Middle frontal gyrus (tissue), 1 donor: Measurements from ENCODE around the gene TIMM17A.

ENCODE experiments used
- DNase-seq: peaks from one replicate; pipeline ENCODE4 v3.0.0-alpha.2; 2015; ENCODE audit warnings: low spot score; ENCODE audit errors: extremely low spot score

TIMM17A gene

DNA sequence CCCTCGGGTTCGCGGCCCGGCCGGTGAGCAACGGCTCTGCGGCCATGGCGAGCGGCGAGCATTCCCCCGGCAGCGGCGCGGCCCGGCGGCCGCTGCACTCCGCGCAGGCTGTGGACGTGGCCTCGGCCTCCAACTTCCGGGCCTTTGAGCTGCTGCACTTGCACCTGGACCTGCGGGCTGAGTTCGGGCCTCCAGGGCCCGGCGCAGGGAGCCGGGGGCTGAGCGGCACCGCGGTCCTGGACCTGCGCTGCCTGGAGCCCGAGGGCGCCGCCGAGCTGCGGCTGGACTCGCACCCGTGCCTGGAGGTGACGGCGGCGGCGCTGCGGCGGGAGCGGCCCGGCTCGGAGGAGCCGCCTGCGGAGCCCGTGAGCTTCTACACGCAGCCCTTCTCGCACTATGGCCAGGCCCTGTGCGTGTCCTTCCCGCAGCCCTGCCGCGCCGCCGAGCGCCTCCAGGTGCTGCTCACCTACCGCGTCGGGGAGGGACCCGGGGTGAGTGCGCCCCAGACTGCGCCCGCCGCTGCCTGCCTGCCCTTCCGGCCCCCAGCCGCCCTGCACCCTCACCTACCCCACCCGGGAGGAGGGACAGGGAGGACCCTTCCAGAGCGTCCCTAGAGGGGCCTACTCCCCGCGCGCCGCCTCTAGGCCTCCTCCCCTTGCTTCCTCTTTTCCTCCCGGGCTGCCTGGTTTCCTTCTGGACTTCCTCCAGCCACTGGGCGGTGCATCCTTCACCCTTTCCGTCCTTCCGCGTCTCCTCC is 27.5 kb downstream of the TIMM17A start, which contains the start of gene RNPEP:
RNPEP (plus strand) TSS at position 26 of the 757 bp plus-strand sequence; CDS start at position 45, 19 bp downstream.
- no peak for DNase-seq

DNA sequence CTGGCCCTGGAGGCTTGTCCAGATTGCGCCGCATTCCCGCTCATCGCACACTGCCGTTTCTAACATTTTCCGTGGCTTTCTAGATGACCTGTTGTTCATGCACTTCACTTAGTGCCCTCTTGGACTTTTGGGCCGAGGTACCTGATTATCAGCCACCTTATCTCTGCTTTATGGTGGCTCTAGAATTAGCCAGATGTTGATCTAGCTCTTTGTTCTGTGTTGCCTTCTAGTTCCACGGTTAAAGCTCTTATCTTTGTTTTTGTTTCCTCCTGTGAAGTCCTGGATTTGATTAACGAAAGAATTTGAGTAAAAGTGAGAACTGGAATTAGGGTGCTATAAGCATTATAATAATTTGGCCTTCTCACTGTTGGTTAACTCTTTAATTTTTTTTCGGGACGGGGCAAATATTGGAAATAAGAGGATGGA is 28.1 kb downstream of the TIMM17A start:
- DNase-seq: no peak

DNA sequence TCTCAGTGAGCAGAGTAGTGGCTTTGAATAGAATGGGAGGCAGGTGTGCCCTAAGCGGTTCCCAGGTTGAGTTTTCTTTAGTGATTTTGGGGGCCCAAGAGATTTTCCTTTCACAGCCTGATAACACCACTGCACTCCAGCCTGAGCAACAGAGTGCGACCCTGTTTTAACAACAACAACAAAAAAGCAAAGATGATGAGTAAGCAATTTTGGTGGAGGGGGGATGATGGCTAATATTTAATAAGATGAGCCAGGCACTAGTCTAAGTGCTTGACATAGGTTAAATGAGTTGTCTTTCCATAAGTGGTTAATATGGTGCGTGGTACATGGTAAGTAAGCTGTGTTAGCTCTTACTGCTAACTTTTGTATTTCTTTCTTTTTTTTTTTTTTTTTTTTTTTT is 29.1 kb downstream of the TIMM17A start:
- DNase-seq: no peak

DNA sequence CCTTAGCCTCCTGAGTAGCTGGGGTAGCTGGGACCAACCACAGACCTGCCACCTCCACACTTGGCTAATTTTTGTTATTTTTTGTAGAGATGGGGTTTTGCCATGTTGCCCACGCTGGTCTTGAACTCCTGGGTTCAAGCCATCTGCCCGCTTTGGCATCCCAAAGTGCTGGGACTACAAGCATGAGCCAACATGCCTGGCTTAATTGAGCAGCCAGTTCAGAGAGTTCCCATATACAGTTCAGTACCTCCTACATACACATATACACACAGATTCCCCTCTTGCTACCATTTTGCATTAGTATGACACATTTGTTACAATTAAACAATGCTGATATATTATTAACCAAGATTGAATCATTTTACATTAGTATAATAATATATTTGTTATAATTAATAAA is 30.1 kb downstream of the TIMM17A start:
- no peak for DNase-seq

DNA sequence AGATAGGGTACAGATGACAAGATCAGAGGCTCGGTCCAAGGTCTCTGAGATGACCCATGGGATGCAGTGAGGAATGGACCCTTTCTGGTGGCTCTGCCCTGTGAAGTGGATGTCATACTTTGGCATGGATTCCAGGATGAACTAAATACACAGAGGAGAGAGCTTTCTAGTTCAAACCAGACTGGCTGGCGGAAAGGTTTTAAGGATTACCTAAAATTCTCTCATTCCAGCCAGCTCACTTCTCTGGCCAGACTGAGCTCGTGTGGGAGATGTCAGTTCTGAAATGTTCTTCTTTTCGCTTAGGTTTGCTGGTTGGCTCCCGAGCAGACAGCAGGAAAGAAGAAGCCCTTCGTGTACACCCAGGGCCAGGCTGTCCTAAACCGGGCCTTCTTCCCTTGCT is 33.3 kb downstream of the TIMM17A start:
- DNase-seq: no peak

DNA sequence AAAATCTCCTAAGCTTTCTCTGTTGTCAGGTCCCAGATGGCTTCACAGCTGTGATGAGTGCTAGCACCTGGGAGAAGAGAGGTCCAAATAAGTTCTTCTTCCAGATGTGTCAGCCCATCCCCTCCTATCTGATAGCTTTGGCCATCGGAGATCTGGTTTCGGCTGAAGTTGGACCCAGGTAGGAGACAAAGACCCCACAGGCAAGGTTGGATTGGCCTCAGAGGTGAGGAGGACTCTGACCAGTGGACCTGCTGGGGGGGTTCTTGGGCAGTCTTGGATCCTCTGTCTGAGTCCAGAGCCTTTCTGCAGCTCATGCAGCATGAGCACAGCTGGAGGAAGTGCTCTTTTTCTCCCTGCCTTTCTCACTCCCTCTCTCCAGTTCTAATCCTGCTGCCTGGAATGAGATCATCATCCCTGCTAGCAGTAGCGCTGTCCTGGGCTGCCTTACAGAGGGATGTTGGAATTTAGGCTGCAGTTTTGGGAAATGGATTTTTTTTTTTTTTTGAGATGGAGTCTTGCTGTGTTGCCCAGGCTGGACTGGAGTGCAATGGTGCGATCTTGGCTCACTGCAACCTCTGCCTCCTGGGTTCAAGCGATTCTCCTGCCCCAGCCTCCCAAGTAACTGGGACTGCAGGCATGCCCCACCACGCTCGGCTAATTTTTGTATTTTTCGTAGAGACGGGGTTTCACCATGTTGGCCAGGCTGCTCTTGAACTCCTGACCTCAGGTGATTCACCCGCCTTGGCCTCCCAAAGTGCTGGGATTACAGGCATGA is 34.2 kb downstream of the TIMM17A start:
- DNase-seq: no peak

DNA sequence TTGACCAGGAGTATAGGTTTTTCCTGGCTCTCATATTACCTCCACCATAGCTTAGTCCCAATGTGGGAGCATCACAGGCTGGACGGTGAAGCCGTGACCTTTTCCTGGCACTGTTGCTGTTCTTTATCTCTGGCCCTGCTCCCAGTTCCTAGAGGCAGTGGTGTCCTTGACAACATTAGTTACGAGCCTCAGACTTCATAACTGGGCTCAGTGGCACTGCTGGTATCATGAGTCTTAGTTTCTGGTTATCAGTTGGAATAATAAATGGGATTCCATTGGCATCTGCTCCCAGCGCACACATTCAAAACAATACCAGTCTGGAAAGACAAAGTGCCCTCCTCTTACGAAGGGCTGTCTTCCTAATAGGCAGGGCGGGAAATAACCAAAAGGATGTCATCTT is 35.1 kb downstream of the TIMM17A start:
- no peak for DNase-seq

DNA sequence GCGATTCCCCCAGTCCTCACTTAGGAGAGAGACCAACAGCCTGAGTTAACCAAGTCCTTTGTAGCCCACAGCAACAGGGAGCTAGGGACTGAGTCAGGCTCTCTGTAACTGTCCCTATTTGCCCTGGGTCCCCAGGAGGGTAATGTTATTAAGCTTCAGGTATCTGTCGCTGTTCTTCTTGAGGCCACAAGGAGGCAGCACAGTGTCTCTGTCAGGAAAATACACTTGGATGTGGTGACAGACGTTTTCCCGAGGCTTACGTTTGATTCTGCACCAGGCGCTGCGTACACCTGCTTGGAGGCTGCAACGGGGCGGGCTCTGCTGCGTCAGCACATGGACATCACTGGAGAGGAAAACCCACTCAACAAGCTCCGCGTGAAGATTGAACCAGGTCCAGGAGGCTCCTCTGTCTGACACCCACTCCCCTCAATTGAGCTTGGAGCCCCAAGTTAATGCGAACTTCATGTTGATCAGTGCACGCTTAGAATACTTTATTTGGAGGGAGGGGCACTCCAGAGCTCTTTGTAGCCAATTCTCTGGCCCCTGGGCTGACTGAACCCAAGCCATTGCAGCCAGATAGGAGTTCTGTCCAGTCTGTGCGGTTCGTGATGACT is 44.4 kb downstream of the TIMM17A start:
- DNase-seq: no peak

DNA sequence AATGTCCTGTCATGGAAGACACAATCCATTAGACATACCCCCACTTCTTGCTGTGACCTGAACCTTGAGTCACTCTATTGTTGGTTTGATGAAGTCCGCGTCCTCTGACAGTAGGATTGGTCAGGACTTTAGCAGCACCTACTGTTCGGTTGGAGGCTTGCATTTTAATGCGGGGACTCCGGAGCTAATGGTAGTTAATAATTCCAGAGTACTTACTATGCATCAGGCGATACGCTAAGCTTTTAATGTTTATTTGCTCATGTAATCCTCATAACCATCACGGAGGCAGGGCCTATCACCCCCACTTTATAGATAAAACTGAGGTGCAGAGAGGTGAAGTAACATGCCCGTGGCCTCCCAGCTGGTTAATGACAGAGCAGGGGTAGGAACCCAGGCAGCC is 47.2 kb downstream of the TIMM17A start:
- no peak for DNase-seq

DNA sequence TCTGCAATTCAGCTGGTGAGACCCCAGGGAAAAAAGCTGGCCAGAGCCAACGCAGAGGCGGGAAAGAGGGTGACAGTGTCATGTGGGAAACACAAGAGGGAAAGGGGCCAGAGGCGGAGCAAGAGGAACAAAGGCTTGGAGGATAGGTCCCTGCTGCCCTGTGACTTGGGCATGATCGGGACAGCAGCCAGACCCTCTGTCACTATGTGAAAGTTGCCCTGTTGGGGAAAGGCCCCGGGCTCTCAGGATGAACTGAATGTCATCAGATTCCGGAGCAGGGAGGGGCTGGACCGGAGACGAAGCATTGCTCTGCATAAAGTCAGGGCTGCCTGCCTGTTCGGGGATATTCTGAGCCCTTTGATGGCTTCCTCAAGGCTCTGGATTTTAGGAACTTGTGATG is 49.4 kb downstream of the TIMM17A start:
- no peak for DNase-seq

DNA sequence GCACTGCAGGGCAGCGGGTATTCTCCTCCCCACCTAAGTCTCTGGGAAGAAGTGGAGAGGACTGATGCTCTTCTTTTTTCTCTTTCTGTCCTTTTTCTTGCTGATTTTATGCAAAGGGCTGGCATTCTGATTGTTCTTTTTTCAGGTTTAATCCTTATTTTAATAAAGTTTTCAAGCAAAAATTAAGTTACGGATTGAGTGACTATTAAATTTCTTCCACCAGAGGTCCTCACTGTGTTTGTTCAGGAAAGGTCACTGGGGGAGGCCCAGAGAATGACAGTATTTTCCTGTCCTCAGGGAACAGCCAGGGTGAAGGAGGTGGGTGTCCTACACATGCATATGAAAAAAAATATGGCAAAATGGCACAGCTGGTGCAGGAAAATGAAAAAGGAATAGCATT is 50.7 kb downstream of the TIMM17A start:
- no peak for DNase-seq

DNA sequence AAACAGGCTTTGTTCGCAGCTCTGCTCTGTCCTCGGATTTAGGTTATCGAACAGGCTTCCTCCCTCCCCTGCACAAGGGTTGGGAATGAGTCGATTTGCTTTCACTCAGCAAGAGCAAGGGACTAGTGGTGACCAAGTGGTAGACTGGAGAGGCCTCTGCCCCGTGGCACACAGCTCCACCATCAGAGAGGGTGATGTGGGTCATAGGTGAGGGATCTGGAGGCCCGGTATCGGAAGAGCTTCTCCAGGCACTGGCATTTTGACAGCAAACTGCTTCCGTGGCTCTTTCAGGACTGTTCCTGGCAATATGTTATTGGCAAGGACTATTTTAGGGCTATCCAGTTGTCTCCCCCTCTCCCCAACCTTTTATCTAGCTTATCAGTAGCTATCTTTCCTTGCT is 52.0 kb downstream of the TIMM17A start:
- DNase-seq: no peak

DNA sequence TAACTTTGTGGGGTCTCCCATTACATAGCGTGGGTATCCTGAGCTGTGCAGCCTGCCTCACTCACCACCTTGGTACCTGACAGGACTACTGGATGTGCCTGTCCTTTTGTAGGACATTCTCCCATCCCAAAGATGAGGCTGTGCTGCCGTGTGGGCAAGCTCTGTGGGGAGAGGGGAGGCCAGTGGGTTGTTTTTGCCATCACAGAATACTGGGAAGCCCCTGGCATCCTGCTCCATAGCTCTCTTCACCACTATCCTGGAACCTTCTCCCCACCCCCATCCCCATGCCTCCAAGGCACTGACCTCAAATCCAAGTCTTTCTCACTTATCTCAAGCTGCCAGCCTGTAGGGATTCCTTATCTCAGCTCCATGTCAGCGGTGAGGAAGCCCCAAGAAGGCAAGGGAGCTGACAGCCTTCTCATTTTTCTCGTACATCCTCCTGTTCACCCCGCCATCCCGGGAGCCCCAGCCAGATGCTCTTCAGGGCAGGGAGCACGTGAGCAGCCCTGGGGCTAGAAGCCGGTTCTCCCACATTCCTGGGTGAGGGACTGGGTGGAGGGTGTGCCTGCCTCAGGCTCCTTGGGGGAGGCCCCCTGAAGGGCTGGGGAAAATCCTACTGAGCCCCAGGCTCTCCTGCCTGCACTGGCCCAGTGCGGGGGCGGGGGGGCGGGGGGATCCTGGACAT is 52.6 kb downstream of the TIMM17A start:
- no peak for DNase-seq

DNA sequence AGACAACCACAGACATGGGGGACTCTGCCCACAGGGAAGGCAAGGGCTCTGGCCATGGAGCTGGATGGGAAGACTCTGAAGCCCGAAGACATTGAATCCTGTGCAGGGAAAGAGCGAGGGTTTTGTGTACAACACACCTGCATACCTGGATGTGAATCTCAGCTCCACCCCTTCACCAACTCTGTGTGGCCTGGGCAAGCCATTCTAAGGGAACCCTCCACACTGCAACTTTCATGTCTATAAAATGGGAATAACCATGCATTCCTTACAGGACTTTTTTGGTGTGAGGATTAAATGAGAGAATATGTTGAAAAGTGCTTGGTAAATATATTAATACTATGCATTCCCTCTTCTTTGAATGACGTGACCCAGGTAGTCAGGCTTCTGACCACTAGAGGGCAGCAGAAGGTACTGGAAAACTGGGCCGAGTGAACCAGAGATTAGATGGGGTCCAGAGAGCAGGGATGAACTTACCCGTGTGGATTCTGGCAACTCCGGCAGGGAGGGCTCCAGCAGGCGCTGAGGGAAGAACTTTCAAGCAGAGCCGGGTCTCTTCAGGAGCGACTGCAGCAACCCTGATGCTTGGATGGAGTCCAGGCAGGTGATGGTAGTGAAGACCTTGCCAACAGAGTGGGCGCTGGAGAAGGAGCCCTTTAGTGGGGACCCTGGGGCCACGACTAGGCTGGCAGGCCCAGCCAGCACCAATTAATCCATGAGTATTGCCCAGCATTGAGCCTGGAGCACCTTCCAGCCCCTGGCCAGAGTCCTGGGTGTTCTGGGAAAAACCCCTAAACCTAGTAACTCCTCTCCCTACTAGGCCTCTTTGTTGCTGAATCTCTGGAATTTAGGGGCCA is 54.2 kb downstream of the TIMM17A start:
- peak; percentile 64 for DNase-seq

DNA sequence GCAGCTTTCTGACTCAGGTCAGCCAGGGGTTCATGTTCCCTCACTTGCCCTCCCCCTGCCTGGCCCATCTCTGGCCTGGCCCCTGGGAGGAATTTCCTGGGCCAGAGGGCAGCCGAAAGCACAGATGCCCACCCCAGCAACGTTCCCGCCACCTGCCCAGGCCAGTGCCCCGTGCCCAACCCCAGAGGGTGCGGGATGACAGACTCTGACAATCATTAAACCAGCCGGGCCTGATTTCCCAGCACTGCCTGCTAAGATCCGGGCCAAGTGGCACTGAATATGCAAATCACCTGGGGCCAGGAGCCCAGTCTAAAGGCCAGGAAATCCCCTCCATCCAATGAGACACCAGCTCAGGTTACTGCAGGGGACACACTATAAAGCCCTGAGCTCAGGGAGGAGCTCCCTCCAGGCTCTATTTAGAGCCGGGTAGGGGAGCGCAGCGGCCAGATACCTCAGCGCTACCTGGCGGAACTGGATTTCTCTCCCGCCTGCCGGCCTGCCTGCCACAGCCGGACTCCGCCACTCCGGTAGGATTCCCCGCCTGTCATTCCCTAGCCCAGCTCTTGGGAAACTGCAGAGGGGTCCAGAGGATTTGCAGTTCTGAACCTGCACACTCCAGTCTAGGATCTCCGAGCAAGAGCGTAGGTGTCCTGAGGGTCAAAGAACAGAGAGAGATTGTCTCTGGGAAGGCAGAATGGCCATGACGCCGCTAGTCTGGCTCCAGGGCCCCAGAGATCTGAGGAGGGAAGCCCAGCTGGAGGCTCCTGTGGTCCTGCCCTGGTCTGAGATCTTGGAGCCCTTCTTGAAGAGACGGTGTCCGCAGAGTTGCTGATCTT is 55.1 kb downstream of the TIMM17A start, which contains the start of gene ELF3:
ELF3 (plus strand) TSS at position 408 of the 836 bp plus-strand sequence. CDS start 550 bp downstream, outside the sequence.
- no peak for DNase-seq

DNA sequence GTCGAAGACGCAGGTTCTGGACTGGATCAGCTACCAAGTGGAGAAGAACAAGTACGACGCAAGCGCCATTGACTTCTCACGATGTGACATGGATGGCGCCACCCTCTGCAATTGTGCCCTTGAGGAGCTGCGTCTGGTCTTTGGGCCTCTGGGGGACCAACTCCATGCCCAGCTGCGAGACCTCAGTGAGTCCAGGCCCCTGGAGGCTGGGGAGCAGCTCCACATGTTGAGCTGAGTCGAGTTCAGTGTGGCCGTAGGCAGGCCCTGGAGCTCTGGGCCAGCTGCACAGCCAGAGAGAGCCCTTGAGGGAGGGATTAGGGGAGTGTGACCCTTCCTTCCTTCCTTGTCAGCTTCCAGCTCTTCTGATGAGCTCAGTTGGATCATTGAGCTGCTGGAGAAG is 56.7 kb downstream of the TIMM17A start:
- DNase-seq: no peak

DNA sequence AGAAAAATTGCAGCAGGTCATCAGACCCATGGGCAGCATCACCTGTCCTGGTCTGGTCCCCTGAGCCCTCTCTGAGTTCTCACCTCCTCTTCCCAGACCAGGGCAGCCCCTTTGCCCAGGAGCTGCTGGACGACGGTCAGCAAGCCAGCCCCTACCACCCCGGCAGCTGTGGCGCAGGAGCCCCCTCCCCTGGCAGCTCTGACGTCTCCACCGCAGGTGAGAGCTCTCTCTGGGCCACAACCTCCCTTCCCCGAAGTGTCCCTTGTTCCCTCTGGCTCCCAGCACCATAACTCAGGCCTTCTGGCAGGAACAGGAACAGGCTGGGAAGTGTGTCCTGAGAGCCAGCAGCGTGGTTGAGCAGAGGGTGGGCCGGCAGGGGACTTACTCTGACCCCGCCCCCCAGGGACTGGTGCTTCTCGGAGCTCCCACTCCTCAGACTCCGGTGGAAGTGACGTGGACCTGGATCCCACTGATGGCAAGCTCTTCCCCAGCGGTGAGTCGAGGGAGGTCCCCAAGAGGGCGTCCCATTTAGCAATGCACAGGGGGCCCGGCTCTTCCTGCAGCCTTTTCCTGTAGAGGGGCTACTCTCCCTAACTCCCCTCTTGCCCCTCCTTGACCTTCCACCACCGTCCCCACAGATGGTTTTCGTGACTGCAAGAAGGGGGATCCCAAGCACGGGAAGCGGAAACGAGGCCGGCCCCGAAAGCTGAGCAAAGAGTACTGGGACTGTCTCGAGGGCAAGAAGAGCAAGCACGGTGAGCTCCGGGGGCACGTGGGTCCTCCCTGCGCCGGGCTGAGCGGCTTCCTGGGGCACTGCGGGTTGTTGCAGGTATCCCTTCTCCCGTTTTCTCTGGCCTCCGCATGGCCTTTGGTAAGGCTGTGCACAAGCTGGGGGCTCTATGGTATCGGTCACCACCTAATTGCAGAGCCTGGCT is 57.5 kb downstream of the TIMM17A start:
- DNase-seq: no peak

DNA sequence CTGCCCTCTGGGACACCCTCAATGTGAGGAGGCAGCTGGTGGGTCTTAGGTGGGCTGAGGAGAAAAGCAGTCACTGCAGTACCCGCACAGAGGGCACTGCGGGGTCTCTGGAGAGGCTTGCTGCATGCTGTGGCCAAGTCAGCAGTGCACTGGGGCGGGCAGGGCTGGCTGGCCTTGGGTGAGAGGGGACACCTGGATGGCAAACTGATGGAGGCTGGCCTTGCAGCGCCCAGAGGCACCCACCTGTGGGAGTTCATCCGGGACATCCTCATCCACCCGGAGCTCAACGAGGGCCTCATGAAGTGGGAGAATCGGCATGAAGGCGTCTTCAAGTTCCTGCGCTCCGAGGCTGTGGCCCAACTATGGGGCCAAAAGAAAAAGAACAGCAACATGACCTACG is 58.3 kb downstream of the TIMM17A start:
- DNase-seq: no peak

DNA sequence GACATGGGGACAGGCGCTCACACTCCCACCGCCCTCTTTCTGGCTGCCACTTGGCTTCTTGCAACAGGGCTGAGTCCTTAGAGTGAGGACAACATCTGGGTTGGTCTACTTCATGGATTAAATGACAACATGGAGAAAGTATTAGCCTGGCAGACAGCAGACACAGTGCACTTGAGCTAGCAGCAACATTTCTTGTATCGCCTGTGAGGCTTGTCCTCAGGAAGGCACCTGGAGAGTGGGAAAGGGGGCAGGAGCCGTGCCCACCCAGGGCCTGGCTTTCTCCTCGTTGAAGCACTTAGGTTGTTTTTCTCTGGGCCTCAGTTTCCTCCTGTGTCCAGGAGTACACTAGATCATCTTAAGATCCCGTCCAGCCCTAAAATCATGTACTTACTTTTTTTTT is 58.8 kb downstream of the TIMM17A start:
- DNase-seq: no peak
